Choroid plexus epithelial cell (primary cell): ENCODE results near the gene ERBB2.

ENCODE experiments used
- DNase-seq: peaks from one replicate; pipeline ENCODE4 v3.0.0-alpha.2; 2010; ENCODE audit warnings: low read depth
- H3K4me3 ChIP-seq: 2 replicates; pipeline ENCODE4 v1.5.1; 2011; ENCODE audit warnings: low read depth, mild to moderate bottlenecking, control low read depth, low read length, moderate library complexity
- CTCF ChIP-seq: conservative IDR thresholded peaks from 2 replicates; pipeline ENCODE4 v1.5.1; 2011; ENCODE audit warnings: low read depth, mild to moderate bottlenecking, control low read depth, inconsistent platforms, low read length, moderate library complexity

The ERBB2 gene

GRCh38 chr17:39655105-39655504 is 44.8 kb upstream of the ERBB2 start:
- no peak for DNase-seq
- TF ChIP-seq CTCF, result no peak
- H3K4me3 ChIP-seq, result no peak overlapping the region

- TF ChIP-seq CTCF, result no peak
- DNase-seq, result no peak
- H3K4me3 ChIP-seq, result no peak overlapping the region
Measured at GRCh38 chr17:39658346-39658745, 41.5 kb upstream of the ERBB2 start.

- no peak overlapping the region for H3K4me3 ChIP-seq
- no peak for TF ChIP-seq CTCF
- no peak for DNase-seq
Measured at GRCh38 chr17:39658760-39659159, 41.1 kb upstream of the ERBB2 start.

GRCh38 chr17:39659279-39660010 is 40.4 kb upstream of the ERBB2 start:
- no peak overlapping the region for H3K4me3 ChIP-seq
- DNase-seq, result no peak
- TF ChIP-seq CTCF, result no peak

GRCh38 chr17:39660011-39660360 is 39.9 kb upstream of the ERBB2 start:
- DNase-seq, result no peak
- no peak for TF ChIP-seq CTCF
- H3K4me3 ChIP-seq, result no peak overlapping the region

GRCh38 chr17:39660397-39661385 is 39.2 kb upstream of the ERBB2 start:
- DNase-seq, result no peak
- no peak for TF ChIP-seq CTCF
- no peak overlapping the region for H3K4me3 ChIP-seq
